GM21381 (cell line): Measurements from ENCODE around the gene KANSL3.
"Not testable (repeated sequence)": the region's sequence is repeated elsewhere in the genome, so short reads cannot be mapped to it uniquely, and the experiment has no call there.

Experiments used
- ATAC-seq: cut with Tn5 transposase; IDR thresholded peaks from one replicate; pipeline ENCODE4 v1.9.1; 2021; ENCODE audit warnings: mild to moderate bottlenecking, moderate library complexity; ENCODE audit not compliant: unreplicated experiment

Gene KANSL3

DNA sequence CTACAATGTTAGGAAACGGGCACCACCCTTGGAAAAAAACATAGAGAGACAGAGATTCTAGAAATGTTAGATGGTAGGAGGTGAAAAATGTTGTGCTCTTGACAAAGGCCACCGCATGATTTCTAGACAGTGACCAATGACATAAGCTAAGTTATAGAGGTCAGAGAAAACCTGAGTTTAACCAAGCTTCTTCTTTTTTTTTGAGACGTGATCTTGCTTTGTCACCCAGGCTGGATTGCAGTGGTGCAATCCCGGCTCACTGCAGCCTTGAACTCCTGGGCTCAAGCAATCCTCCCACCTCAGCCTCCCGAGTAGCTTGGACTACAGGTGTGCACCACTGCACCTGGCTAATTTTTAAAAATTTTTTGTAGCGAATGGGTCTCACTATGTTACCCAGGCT lies 17.4 kb upstream of the KANSL3 start:
- ATAC-seq: no peak

DNA sequence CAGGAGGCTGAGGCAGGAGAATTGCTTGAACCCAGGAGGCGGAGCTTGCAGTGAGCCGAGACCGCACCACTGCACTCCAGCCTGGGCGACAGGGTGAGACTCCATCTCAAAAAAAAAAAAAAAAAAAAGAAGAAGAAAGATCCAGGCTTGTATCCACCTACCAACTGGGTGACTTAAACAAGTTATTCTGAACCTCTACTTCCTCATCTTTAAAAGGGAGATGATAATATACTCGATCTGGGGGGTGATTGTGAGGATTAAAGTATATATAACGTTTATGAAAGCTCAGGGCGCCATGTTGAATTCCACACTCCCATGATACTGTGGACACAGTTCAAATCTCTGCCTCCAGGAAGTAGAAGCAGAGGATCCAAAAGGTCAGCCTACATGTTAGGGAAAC lies 16.7 kb upstream of the KANSL3 start:
- not testable (repeated sequence) for ATAC-seq

DNA sequence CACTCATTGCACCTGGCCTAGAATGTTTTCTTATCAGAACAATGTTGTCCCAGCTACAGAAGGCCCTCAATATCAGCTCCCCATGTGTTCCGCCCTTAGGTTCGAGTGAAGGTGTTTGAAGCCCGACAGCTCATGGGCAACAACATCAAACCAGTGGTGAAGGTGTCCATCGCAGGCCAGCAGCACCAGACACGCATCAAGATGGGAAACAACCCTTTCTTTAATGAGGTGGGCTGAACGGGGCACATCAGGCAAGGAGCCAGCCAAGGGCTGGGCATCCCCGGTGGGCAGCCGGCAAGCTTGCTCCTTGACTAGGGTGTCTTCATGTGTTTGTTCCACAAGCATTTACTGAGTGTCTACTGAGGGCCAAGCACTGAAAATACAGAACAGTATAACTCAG lies 13.7 kb upstream of the KANSL3 start:
- ATAC-seq: no peak

DNA sequence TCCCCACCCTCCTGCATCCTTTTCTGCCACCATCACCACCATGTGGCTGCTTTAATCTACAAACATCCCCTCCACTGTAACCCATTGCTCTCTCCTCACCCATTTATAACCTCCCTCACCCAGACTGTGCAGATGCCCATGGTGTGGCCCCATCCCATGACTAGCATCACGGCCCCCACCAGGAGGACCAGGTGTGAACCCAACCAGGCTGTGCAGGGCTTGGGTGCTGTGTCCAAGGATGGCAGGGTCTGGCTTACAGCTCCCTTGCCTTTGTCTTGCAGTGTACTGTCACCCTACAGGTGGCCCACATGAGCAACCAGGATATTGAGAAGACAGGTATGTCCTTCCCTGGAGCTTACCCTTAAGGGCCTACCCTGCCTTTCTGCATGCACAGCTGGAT lies 11.2 kb upstream of the KANSL3 start:
- no peak for ATAC-seq

DNA sequence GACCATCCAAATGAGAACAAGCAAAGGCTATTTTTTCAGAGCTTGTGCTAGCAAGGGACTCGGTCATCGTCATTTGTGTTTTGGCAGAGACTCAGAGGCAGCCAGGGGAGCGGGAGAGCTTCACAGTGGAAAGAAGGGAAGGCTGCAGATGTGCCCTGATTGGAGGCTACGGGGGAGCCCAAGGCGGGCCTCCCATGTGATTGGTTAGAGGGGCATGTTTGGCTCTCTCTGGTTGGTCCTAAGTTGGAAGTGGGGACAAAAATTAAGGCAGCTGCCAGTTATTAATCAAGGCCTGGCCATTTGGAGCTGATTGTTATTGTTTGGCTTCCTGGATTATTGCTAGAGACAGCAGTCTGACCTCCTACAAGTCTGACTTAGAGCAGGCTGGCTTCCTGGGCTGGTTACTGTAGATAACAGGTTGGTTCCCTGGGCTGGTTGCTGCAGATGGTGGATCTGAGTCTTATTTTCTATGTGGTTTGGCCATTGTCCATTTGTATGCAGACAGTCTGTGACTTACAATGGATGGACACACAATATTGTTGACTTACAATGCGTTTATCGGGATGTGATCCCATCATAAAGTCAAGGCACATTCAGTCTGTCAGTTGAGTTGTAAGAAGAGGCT lies 10.3 kb upstream of the KANSL3 start:
- ATAC-seq: no peak

DNA sequence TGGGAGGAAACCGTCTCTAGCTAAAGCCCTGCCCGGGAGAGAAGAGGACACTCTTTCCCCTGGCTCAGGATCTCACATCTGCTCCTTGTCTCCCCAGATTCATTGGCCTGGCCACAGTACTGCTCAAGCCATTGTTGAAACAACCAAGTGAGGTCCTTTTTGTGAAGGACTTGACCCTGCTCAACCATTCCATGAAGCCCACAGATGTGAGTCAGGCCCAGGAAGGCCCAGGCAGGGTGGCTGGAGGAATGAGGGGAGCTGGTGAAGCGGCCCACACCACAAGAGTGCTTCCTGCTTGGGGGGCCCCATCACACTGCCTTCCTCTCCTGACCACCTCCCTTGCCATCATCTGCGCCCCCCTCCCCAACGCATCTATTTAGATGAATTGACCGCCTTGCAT lies 9.6 kb upstream of the KANSL3 start:
- no peak for ATAC-seq

DNA sequence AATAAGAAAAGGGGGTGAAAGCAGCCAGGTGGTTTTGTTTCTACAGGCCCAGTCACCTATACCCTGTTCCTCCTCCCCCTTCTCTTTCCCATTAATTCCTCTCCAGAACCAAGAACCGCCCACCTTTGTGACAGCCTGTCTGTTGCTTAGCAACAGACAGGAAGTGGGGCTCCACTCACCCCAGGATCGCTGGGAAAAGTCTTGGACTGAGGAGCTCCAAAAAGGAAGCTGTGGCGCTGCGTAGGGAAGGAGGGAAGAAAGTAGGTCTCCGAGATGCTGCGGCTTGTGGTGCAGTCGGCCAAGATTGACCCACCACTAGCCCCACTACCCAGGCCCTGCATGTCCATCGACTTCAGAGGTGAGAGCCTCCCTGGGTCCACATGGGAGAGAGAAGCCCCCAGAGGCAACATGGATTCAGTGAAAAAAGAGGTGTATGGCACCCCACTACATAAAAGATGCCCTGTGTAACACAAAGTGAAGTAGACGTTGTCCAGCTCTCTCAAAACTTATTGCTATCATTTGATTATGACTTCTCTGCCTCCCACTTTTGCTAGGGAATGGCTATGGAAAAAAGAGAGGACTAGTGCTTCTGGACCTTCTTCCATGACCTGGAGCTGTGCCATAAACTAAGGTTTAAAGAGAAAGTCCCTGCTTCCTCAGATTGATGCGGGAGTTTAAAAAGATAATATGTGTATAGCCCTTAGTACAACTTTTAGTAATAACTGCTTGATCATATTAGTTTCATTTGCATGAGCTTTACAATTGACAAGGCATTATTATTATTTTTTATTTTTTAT lies 4.7 kb upstream of the KANSL3 start, which contains the start of gene FER1L5:
Gene FER1L5, plus strand, starts transcription at position 201 of the 797 bp plus-strand sequence. Its CDS starts 73 bp downstream, at position 274.
- ATAC-seq: no peak

DNA sequence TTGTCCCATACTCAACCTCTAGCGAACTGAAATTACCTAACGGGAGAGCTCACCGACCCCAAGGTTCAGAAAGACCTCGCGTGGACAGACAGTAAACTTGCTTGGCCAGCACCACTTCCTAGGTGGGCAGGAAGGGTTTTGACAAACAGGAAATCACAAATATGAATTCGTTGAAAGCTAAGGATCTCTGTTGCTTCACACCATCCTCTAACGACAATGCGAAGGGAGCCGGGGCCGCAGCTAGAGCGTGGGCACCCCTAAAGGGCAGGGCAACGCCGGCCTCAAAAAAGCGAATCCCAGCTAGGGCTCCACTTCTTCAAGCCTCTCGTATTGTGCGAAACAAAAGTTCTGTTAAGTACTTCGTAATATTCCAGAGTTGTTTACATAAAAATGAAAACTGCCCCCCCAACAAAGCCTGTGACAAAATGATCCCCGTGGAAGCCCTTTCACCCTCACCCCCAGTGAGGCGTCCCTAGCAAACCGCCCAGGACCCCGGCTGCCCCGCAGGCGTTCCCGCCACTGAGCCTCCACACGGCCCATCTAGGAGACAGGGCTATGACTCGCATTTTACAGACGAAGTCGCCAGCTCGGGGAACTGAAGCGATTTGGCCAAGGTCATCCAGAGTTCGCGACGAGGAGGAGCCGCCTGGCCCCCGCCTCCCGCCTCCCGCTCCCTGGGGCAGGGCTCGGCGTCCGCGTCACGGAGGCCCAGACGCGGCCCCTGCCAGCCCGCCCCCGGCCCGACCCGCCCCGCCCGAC lies 548 bp downstream of the KANSL3 start:
- peak; percentile 69 for ATAC-seq

DNA sequence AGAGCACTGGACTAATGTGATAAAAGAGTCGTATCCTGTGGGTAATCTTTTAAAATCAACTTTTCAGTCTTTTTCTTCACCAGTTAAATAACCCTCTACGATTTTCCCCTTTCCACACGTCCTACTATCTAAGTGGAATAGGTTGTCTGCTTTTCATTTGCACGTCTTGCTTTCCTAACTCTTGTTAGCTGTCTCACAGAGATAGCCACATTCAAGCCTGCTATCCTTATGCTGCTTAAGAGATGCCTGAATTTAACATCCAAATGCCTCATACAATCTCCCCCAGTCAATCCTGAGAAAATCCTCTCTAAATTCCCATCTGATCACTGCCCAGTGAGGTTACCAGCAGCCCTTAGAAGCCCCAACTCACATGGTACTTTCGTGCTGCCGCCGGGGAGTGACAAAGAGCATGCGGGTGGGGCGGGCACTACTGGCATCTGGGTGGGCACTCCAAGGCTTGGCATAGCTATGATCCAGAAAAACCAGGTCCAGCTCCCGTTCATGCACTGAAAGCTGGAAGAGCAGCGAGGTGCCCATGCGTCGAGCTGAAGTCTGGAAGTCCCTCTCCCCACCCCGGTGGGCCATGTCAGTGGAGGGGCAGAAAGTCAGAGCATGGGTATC lies 1.5 kb downstream of the KANSL3 start:
- ATAC-seq: no peak

DNA sequence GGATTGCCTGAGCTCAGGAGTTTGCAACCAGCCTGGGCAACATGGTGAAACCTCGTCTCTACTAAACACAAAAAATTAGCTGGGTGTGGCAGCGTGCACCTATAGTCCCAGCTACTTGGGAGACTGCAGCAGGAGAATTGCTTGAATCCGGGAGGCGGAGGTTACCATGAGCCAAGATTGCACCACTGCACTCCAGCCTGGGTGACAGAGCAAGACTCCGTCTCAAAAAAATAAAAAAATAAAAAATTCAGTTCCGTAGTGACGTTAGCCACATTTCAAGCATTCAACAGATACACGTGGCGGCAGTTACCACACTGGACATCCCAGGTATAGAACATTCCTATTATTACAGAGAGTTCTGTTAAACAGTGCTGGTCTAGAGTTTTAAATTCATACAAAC lies 4.5 kb downstream of the KANSL3 start:
- ATAC-seq: no peak

DNA sequence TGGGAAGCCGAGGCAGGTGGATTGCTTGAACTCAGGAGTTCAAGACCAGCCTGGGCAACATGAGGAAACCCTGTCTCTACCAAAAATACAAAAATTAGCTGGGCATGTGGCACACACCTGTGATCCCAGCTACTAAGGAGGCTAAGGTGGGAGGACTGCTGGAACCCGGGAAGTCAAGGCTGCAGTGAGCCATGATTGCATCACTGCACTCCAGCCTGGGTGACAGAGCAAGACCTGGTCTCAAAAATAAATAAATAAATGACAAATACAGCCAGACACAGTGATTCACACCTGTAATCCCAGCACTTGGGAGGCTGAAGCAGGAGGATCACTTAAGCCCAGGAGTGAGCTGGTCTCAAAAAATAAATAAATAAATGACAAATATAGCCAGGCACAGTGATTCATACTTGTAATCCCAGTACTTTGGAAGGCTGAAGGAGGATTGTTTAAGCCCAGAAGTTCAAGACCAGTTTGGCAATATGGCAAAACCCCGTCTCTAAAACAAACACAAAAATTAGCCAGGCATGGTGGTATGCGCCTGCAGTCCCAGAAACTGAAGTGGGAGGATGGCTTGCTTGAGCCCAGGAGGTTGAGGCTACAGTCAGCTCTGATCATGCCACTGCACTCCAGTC lies 6.2 kb downstream of the KANSL3 start:
- ATAC-seq: no peak

DNA sequence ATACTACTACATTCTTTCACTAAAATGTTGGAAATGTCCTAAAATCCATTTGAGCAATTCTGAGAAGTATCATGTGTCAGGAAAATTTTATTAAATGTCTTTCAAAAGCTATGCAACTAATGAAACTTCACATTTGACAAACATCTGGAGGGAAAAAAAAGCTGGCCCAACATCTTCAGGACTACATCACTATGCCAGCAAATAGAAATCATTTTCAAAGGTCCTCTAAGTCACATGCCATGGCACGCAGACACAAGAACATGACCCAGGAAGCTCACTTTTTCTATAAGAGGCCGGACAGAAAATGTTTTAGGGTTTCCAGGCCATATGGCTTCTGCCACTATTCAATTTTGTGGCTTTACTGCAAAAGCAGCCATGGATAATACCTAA lies 11.6 kb downstream of the KANSL3 start:
- no peak for ATAC-seq

DNA sequence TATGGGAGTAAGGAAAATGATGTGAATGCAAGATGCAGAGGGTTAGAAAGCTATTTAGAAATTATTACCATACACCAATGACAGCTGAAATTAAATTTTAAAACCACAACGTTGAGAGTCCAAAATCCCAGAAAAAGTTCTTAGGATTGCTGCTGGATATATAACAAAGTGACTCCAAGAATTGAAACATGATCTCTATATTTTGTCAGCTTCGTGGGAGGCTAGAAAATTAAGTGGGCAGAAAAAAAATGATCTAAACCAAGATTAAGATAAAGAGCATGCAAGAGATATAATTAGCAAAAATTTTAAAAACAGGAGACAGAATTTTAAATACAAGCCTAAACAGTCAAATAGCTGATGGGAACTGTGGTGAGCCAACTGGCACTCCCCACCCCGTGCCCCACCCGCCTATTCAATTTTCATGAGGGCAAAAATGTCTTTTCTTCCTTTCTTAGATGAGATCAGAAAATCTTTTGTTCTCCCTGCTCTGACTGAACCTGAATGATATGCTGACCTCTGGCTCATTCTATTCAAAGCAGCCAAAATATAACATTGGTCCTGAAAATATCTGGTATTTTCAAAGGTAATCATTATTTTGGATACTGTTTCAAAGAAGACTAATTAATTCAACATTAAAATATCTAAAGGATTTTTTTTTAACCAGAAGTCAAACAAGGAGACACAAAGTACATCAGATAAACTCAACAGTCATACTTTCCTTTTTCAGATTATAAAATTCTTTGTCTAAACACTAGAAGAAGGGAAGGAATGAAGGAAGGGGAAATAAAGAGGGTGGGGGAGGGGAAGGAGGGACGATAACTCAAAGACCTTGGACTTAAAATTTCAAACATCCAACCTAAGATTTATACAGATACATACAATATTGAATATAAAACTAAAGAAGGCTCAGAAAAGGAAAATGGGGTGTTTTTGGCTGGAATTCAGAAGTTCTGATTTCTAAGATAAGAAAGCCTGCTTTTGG lies 12.2 kb downstream of the KANSL3 start:
- no peak for ATAC-seq

DNA sequence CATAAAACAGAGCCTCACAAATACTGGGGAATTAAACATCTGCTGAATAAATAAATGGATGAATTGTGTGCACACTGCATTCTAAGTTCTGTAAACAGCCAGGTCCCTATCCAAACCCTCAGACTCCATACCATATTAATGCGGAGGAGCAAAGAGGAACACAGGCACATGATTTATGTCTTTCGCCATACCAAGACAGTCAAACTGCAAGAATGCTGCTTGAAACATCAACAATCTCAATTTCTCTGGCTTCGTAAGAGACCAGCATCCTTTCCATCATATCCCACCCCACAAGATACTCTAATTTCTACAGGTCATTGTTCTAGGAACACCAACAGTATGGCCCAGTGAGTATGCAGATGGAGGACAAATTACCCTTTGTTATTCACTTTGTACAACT lies 15.0 kb downstream of the KANSL3 start:
- no peak for ATAC-seq

DNA sequence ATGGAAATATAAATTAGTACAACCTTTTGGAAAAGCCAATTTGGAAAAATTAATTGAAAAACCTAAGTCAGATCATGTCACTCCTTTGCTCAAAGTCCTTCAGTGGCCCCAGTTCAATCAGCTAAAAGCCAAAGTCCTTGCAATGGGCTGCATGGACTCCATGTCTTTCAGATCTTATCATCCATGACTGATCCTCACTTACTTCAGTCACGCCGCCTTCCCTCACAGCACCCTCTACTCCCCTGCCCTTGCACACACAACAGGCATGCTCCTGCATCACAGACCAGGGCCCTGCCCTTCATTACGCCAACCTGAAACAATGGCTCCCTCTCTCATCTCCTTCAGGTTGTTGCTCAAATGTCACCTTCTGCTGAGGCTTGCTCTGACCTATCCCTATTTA lies 15.6 kb downstream of the KANSL3 start:
- no peak for ATAC-seq

DNA sequence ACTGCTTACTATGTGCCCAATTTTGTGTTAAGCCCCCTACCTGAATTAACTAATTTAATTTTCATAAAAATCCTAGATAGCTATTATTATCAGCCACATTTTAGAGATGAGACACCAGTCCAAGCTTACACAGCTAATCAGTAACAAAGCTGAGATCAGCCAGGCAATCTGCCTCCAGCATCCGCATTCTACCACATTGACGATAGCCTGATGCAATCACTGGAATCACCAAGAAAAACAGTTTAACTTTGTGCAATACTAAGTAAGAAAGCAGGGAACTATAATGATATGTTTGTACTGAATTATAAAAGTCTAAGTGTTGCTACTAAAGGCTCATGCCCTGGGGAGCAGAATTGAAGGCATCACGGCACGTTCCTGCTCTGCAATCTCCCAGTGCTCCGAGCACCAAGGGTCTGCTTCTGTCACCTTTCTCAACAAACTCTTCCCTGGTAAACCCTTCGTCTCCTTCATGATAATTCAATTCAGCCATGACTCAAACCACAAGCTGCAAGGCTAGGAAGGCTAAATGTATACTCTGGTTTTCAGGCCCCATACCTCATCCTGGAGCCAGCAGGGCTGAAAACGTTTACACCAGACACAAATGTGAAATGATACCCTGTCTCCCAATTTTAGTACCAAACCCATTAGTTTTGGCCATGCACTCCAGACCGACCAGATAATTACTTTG lies 19.4 kb downstream of the KANSL3 start:
- no peak for ATAC-seq

DNA sequence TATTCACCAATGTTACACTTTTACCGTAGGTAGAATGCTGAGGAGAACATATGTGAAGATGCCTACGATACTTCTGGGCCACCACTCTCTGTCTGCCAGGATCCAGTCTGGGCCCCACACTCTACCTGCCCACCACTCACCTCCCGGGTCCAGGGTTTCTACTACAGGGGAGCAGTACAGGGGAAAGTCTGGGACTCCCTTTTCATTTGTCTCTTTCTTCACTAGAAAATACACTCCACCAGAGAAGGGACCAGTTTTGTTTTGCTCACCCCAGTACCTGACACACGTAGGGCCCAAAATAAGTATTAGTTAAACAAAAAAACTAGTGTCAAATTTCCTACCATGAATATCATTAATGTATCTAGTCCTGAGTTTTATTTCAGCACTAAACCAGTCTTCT lies 21.1 kb downstream of the KANSL3 start:
- ATAC-seq: no peak

DNA sequence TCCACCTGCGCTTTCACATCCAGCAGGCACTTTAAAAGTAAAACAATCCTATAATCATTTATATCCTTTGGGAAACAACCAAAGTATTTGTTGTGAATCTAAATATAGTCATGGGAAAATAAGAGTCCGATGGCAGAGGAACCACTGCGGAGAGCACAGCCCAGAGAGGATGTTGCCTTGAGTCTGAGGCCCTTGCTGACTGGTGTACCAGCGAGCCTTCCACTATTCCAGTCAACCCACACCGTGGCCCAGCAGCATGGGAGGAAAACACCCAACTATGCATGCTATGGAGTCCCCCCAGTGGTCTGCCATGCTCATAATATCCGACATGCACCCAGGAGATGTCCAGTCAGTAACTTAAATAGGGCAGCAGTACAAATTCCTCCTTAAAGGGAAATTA lies 21.6 kb downstream of the KANSL3 start:
- no peak for ATAC-seq

DNA sequence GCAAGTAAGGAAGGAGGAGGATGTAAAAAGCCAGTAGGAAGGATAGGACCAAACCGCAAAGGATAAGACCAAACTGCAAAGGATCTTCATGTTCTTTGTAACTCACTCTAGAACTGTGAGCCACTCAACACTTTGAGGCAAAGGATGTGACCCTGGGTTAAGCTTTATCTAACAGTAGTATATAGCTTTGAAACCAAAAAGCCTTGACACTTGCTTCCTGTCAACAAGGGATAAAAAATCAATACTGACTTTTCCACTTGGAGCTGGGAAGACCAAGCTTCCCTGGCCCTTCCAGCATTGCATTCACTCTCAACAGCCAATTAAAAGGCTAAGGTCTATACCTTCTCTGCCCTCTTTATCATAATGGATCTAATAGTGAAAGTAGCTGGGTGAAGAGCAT lies 22.0 kb downstream of the KANSL3 start:
- no peak for ATAC-seq
